ENCODE measurements around the gene GREB1. TPM values are rescaled to one million over a fixed set of nuclear protein-coding genes. Genes with fewer than 3 reads are reported as not detected.

The GREB1 gene
- 2.4 to 3.7 TPM (median 3.2 TPM) in 5 replicates for total RNA-seq (2022; extraction: Qiagen RNA extraction; ENCODE audit: low read depth)

GRCh38 chr2:11533278-11534070 lies at the start of gene GREB1:
GREB1 (plus strand) TSS chr2:11534045; CDS start chr2:11556615, 22,570 bp downstream.

GRCh38 chr2:11669454-11670291 lies 135.8 kb downstream of the GREB1 start, which contains the start of gene NTSR2:
NTSR2 (minus strand) TSS chr2:11670195; CDS start chr2:11670129, 66 bp downstream.

Other genes with a start within 250 kb of the GREB1 start
- gene ROCK2, start 189.4 kb upstream of the GREB1 start, total RNA-seq (2022; extraction: Qiagen RNA extraction; ENCODE audit: low read depth) = 25.2 to 38.5 TPM (median 32.2 TPM) in 5 replicates
- 25.3 to 31.8 TPM (median 30.5 TPM) in 5 replicates for gene E2F6, start 67.9 kb upstream of the GREB1 start, total RNA-seq (2022; extraction: Qiagen RNA extraction; ENCODE audit: low read depth)
- not detected in 5 replicates for gene NTSR2, start 136.2 kb downstream of the GREB1 start, total RNA-seq (2022; extraction: Qiagen RNA extraction; ENCODE audit: low read depth)
- gene LPIN1, start 212.6 kb downstream of the GREB1 start, total RNA-seq (2022; extraction: Qiagen RNA extraction; ENCODE audit: low read depth) = 11.2 to 15.7 TPM (median 14.3 TPM) in 5 replicates

All from A549 treated with DMSO at 1 μM for 4 hours (cell line).